ENCODE measurements around the gene OR10G3. TPM values are rescaled to one million over a fixed set of nuclear protein-coding genes. Genes with fewer than 3 reads are reported as not detected.

The OR10G3 gene
- total RNA-seq, 2 donors from 2014 or later = not detected

GRCh38 chr14:21525962-21526671 lies 53.8 kb downstream of the OR10G3 start, which contains the start of gene SALL2:
Gene SALL2, minus strand, starts transcription at chr14:21526346. Its CDS starts 219 bp downstream, at chr14:21526127.
- Histone ChIP-seq H3K36me3 (no peaks in the 10 kb centered on the region), H3K27me3 (no peaks in the 10 kb centered on the region), H3K9me3 (no peaks in the 10 kb centered on the region), H3K4me1 (no peaks in the 10 kb centered on the region), H3K9ac (ENCODE audit: low read depth in 2 of 2, low read length in 2 of 2) (peak within 1 kb of the TSS; percentile 35 to 73), H3K27ac (no peak within 1 kb of the TSS), H3K4me3 (peak within 1 kb of the TSS; percentile 45)
- DNase-seq = peak; percentile 67
- no peak for TF ChIP-seq CTCF (IDR thresholded peaks at IDR 0.05)
- intact Hi-C loops (cut with DNase I) = no loop called here

- peak overlapping the region; percentile 45 for H3K4me3 ChIP-seq
- no peak for TF ChIP-seq CTCF (IDR thresholded peaks at IDR 0.05)
- intact Hi-C loops (cut with DNase I) = no loop called here
- H3K9ac ChIP-seq (ENCODE audit: low read depth in 2 of 2, low read length in 2 of 2) = no peak overlapping the region
- no peak for DNase-seq
- H3K9me3 ChIP-seq = no peaks in the 10 kb centered on the region
- no peaks in the 10 kb centered on the region for H3K4me1 ChIP-seq
- H3K36me3 ChIP-seq = no peaks in the 10 kb centered on the region
- H3K27me3 ChIP-seq = no peaks in the 10 kb centered on the region
- no peak overlapping the region for H3K27ac ChIP-seq
These were observed 54.3 kb downstream of the OR10G3 start for GRCh38 chr14:21525571-21525961.

DNA sequence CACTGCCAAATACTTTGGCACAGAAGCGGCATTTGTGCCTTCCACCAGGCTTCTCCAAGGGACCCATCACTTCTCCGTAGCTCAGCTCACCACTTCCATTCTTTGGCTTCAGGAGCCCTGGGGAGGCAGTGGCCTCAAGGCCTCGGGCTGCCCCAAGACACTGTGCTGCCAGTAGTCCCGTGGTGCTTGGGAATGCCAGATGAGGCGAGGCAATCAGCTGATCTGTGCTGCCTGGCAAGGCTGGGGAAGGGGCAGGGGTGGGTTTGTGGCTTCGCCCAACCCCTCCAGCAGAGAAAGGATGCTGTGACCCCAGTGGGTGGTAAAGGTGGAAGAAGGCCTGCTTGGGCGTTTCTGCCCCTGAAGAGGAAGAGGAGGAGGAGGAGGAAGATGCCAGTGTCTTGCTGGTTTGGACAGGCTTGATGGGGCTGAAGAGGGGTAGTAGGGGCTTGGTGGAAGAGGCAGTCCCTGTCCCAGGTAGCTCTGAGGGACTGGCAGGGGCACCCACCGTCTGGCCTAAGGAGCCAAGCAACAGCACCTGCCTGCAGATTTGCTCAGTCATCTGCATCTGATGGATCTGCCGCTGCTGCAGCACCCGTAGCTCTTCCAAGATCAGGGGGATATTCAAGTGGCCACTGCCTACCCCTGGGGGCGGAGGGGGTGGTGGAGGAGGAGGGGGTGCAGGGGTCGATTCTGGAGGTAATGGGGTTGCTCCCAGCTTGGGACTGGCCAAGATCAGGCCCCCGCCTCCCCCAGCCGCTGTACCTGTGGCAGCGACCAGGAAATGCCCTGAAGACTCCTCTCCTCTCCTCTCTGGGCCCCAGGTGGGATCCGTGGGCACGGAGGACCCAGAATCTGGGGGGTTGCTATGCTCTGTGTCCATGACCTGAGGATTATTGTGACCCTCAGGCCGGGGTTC lies 55.0 kb downstream of the OR10G3 start:
- H3K27me3 ChIP-seq = no peaks in the 10 kb centered on the region
- no peak overlapping the region for H3K9ac ChIP-seq (ENCODE audit: low read depth in 2 of 2, low read length in 2 of 2)
- H3K36me3 ChIP-seq = no peaks in the 10 kb centered on the region
- H3K4me1 ChIP-seq = no peaks in the 10 kb centered on the region
- no peaks in the 10 kb centered on the region for H3K9me3 ChIP-seq
- intact Hi-C loops (cut with DNase I) = no loop called here
- no peak for DNase-seq
- H3K4me3 ChIP-seq = no peak overlapping the region
- TF ChIP-seq CTCF (IDR thresholded peaks at IDR 0.05) = no peak
- no peak overlapping the region for H3K27ac ChIP-seq

DNA sequence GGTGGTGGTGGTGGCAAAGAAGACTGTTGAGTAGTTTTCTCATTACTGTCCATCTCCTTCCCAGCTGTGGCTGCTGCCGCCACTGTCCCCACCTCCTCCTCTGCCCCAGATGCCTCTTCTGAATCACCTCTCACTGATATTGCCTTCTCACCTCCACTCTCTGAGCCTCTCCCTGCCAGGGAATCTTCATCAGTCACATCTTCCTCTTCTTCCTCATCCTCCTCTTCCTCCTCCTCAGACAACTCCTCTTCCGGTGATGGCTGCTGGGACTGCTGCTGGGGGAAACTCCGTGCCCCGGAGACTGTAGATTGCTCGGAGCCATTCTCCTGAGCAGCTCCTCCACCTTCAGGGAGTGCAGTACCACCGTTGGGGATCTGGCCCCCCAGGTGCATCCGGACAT lies 56.7 kb downstream of the OR10G3 start:
- H3K4me3 ChIP-seq = no peak overlapping the region
- no peaks in the 10 kb centered on the region for H3K9me3 ChIP-seq
- DNase-seq = no peak
- no peaks in the 10 kb centered on the region for H3K27me3 ChIP-seq
- TF ChIP-seq CTCF (IDR thresholded peaks at IDR 0.05) = no peak
- intact Hi-C loops (cut with DNase I) = no loop called here
- H3K4me1 ChIP-seq = no peaks in the 10 kb centered on the region
- no peak overlapping the region for H3K27ac ChIP-seq
- no peaks in the 10 kb centered on the region for H3K36me3 ChIP-seq
- no peak overlapping the region for H3K9ac ChIP-seq (ENCODE audit: low read depth in 2 of 2, low read length in 2 of 2)

DNA sequence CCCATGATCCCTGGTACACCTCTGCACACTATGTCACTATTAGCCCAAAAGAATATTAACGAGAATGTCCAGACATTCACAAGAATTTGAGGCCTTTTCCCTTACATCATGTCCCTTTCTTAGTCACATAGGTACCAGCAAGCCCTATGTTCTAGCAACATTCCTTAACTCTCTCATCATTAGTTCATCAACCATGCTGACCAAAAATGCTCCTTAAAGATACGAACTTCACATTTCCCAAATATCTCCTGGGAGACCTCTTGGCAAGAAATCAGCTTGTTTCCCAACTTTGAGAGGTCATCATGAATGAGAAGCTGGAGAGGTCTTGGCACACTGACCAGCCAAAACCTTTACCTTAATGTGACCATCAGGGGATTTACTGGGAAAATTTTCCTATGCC lies 58.4 kb downstream of the OR10G3 start:
- TF ChIP-seq CTCF (IDR thresholded peaks at IDR 0.05) = no peak
- H3K9me3 ChIP-seq = no peaks in the 10 kb centered on the region

More for the DNA sequence above, 58.4 kb downstream of the OR10G3 start:
- DNase-seq = no peak
- H3K4me1 ChIP-seq = no peaks in the 10 kb centered on the region
- H3K27me3 ChIP-seq = no peaks in the 10 kb centered on the region
- H3K27ac ChIP-seq = no peak overlapping the region
- H3K9ac ChIP-seq (ENCODE audit: low read depth in 2 of 2, low read length in 2 of 2) = no peak overlapping the region
- no peaks in the 10 kb centered on the region for H3K36me3 ChIP-seq
- intact Hi-C loops (cut with DNase I) = no loop called here
- no peak overlapping the region for H3K4me3 ChIP-seq

All from colonic mucosa (tissue), 4 donors.